Measurements from ENCODE around the gene IGF2BP2.

The IGF2BP2 gene

GRCh38 chr3:185730550-185730949 is 94.3 kb downstream of the IGF2BP2 start:
- no peak for DNase-seq

GRCh38 chr3:185729337-185730055 is 95.3 kb downstream of the IGF2BP2 start:
- DNase-seq: no peak

- DNase-seq: no peak
These were observed 96.1 kb downstream of the IGF2BP2 start for GRCh38 chr3:185728630-185729336.

GRCh38 chr3:185727873-185728272 is 97.0 kb downstream of the IGF2BP2 start:
- DNase-seq: no peak

GRCh38 chr3:185726254-185726967 is 98.4 kb downstream of the IGF2BP2 start:
- no peak for DNase-seq

- no peak for DNase-seq
These were observed 100.1 kb downstream of the IGF2BP2 start for GRCh38 chr3:185724761-185725160.

- no peak for DNase-seq
These were observed 100.6 kb downstream of the IGF2BP2 start for GRCh38 chr3:185724251-185724650.

GRCh38 chr3:185722881-185723280 is 102.0 kb downstream of the IGF2BP2 start:
- DNase-seq: no peak

GRCh38 chr3:185721970-185722369 is 102.9 kb downstream of the IGF2BP2 start:
- DNase-seq: no peak

GRCh38 chr3:185720326-185720725 is 104.5 kb downstream of the IGF2BP2 start:
- no peak for DNase-seq

- no peak for DNase-seq
These were observed 105.9 kb downstream of the IGF2BP2 start for GRCh38 chr3:185718736-185719593.

GRCh38 chr3:185717627-185718402 is 107.0 kb downstream of the IGF2BP2 start:
- no peak for DNase-seq

GRCh38 chr3:185717121-185717520 is 107.7 kb downstream of the IGF2BP2 start:
- DNase-seq: no peak

- DNase-seq: no peak
These were observed 108.3 kb downstream of the IGF2BP2 start for GRCh38 chr3:185716436-185717108.

GRCh38 chr3:185715091-185715490 is 109.8 kb downstream of the IGF2BP2 start:
- no peak for DNase-seq

- DNase-seq: no peak
These were observed 110.8 kb downstream of the IGF2BP2 start for GRCh38 chr3:185714085-185714484.

GRCh38 chr3:185713015-185713414 is 111.8 kb downstream of the IGF2BP2 start:
- DNase-seq: no peak

GRCh38 chr3:185712337-185712736 is 112.5 kb downstream of the IGF2BP2 start:
- no peak for DNase-seq

GRCh38 chr3:185711255-185711870 is 113.5 kb downstream of the IGF2BP2 start:
- DNase-seq: no peak

GRCh38 chr3:185709251-185709955 is 115.4 kb downstream of the IGF2BP2 start:
- DNase-seq: peak; percentile 3
